ENCODE measurements around the gene MEI1.
A peak's percentile ranks its signal among the peaks of the same experiment; 100 is the strongest.
"Not testable (repeated sequence)": the region's sequence is repeated elsewhere in the genome, so short reads cannot be mapped to it uniquely, and the experiment has no call there.

Gene MEI1

GRCh38 chr22:41820447-41820846, 121.1 kb downstream of the MEI1 start:
- DNase-seq (ENCODE audit: low read depth in 2 of 2, low spot score in 1 of 2), result no peak

GRCh38 chr22:41821471-41822316, 122.4 kb downstream of the MEI1 start:
- DNase-seq (ENCODE audit: low read depth in 2 of 2, low spot score in 1 of 2), result no peak

- DNase-seq (ENCODE audit: low read depth in 2 of 2, low spot score in 1 of 2), result no peak
These were observed 123.2 kb downstream of the MEI1 start for GRCh38 chr22:41822317-41823057.

- DNase-seq (ENCODE audit: low read depth in 2 of 2, low spot score in 1 of 2), result no peak
These were observed 124.5 kb downstream of the MEI1 start for GRCh38 chr22:41823797-41824196.

- DNase-seq (ENCODE audit: low read depth in 2 of 2, low spot score in 1 of 2), result no peak
These were observed 126.1 kb downstream of the MEI1 start for GRCh38 chr22:41825376-41825775.

GRCh38 chr22:41826021-41826420, 126.7 kb downstream of the MEI1 start:
- no peak for DNase-seq (ENCODE audit: low read depth in 2 of 2, low spot score in 1 of 2)

- DNase-seq (ENCODE audit: low read depth in 2 of 2, low spot score in 1 of 2), result no peak
These were observed 127.4 kb downstream of the MEI1 start for GRCh38 chr22:41826430-41827383.

GRCh38 chr22:41827671-41828070, 128.4 kb downstream of the MEI1 start:
- DNase-seq (ENCODE audit: low read depth in 2 of 2, low spot score in 1 of 2), result no peak

GRCh38 chr22:41828516-41828915, 129.2 kb downstream of the MEI1 start:
- no peak for DNase-seq (ENCODE audit: low read depth in 2 of 2, low spot score in 1 of 2)

- no peak for DNase-seq (ENCODE audit: low read depth in 2 of 2, low spot score in 1 of 2)
These were observed 130.9 kb downstream of the MEI1 start for GRCh38 chr22:41830174-41830573.

GRCh38 chr22:41831383-41831782, 132.1 kb downstream of the MEI1 start:
- no peak for DNase-seq (ENCODE audit: low read depth in 2 of 2, low spot score in 1 of 2)

- DNase-seq (ENCODE audit: low read depth in 2 of 2, low spot score in 1 of 2), result no peak
These were observed 132.7 kb downstream of the MEI1 start for GRCh38 chr22:41831828-41832552.

- peak; percentile 97 to 100 for DNase-seq (ENCODE audit: low read depth in 2 of 2, low spot score in 1 of 2)
These were observed 133.5 kb downstream of the MEI1 start, which contains the start of gene SREBF2 for GRCh38 chr22:41832553-41833368. TSS of gene SREBF2 (plus strand) at chr22:41833105. CDS start at chr22:41833271, 166 bp downstream.

- peak in 1 of 2 donors; percentile 24 for DNase-seq (ENCODE audit: low read depth in 2 of 2, low spot score in 1 of 2)
These were observed 134.2 kb downstream of the MEI1 start for GRCh38 chr22:41833369-41834004.

GRCh38 chr22:41834005-41834944, 135.0 kb downstream of the MEI1 start:
- DNase-seq (ENCODE audit: low read depth in 2 of 2, low spot score in 1 of 2), result no peak

GRCh38 chr22:41835462-41835861, 136.2 kb downstream of the MEI1 start:
- not testable (repeated sequence) for DNase-seq (ENCODE audit: low read depth in 2 of 2, low spot score in 1 of 2)

GRCh38 chr22:41836551-41836950, 137.2 kb downstream of the MEI1 start:
- no peak for DNase-seq (ENCODE audit: low read depth in 2 of 2, low spot score in 1 of 2)

Measured in stimulated activated CD8-positive, alpha-beta memory T cell treated with anti-CD3 and anti-CD28 coated beads, Interleukin-4, amount 100 ng/mL, for 4 hours (primary cell).